Fibroblast of peridontal ligament (primary cell): ENCODE results near the gene DISP3.

Experiments used
- DNase-seq: peaks from one replicate; pipeline ENCODE4 v3.0.0-alpha.2; 2010; ENCODE audit errors: extremely low read depth

DISP3 gene

GRCh38 chr1:11456965-11457364 lies 22.0 kb upstream of the DISP3 start:
- DNase-seq, result no peak

GRCh38 chr1:11458811-11459275 lies 20.1 kb upstream of the DISP3 start:
- no peak for DNase-seq

GRCh38 chr1:11461531-11462137 lies 17.3 kb upstream of the DISP3 start:
- no peak for DNase-seq

GRCh38 chr1:11462224-11462923 lies 16.6 kb upstream of the DISP3 start:
- no peak for DNase-seq

- no peak for DNase-seq
These were observed 15.8 kb upstream of the DISP3 start for GRCh38 chr1:11463177-11463576.

- no peak for DNase-seq
These were observed 13.6 kb upstream of the DISP3 start for GRCh38 chr1:11465307-11465706.

- no peak for DNase-seq
These were observed 12.5 kb upstream of the DISP3 start for GRCh38 chr1:11466416-11466815.

- DNase-seq, result no peak
These were observed 10.1 kb upstream of the DISP3 start for GRCh38 chr1:11468878-11469277.

- DNase-seq, result no peak
These were observed 8.0 kb upstream of the DISP3 start for GRCh38 chr1:11470912-11471311.

- DNase-seq, result no peak
These were observed 7.5 kb upstream of the DISP3 start for GRCh38 chr1:11471473-11471872.

GRCh38 chr1:11472284-11472683 lies 6.7 kb upstream of the DISP3 start:
- no peak for DNase-seq

GRCh38 chr1:11472741-11473140 lies 6.2 kb upstream of the DISP3 start:
- no peak for DNase-seq

- DNase-seq, result peak; percentile 1
These were observed 5.4 kb upstream of the DISP3 start for GRCh38 chr1:11473491-11474034.

- no peak for DNase-seq
These were observed 4.1 kb upstream of the DISP3 start for GRCh38 chr1:11474826-11475225.

GRCh38 chr1:11475748-11476147 lies 3.2 kb upstream of the DISP3 start:
- no peak for DNase-seq

GRCh38 chr1:11479375-11479979 lies 522 bp downstream of the DISP3 start:
- DNase-seq, result no peak

GRCh38 chr1:11481019-11481418 lies 2.1 kb downstream of the DISP3 start:
- DNase-seq, result no peak

GRCh38 chr1:11482198-11482597 lies 3.2 kb downstream of the DISP3 start:
- DNase-seq, result no peak

GRCh38 chr1:11482701-11483479 lies 3.9 kb downstream of the DISP3 start:
- DNase-seq, result no peak

- no peak for DNase-seq
These were observed 4.8 kb downstream of the DISP3 start for GRCh38 chr1:11483581-11484320.

- no peak for DNase-seq
These were observed 5.3 kb downstream of the DISP3 start for GRCh38 chr1:11484321-11484655.

GRCh38 chr1:11485191-11485590 lies 6.2 kb downstream of the DISP3 start:
- DNase-seq, result no peak
